DND-41 (cell line): Measurements from ENCODE around the gene DNAAF5.

Experiments
- ATAC-seq: fragments of 200-7000 bp; cut with Tn5 transposase; 3 replicates; pipeline ENCODE4 v1.9.1; 2021; ENCODE audit warnings: low read depth; ENCODE audit not compliant: insufficient read depth
- DNase-seq: peaks from one replicate; pipeline ENCODE4 v3.0.0-alpha.2; 2020
- H2AFZ ChIP-seq: 2 replicates; pipeline ENCODE4 v1.6.0; 2012; ENCODE audit warnings: low read depth, low read length
- H3K27ac ChIP-seq: 2 replicates; pipeline ENCODE4 v1.5.1; 2012; ENCODE audit warnings: low read length, inconsistent platforms
- H3K27me3 ChIP-seq: fragments of 200-600 bp; sonication (generic); 2 replicates; pipeline ENCODE4 v1.6.0; 2012; ENCODE audit warnings: low read length, mild to moderate bottlenecking, inconsistent platforms; ENCODE audit not compliant: insufficient read depth, poor library complexity
- H3K36me3 ChIP-seq: 2 replicates; pipeline ENCODE4 v1.5.1; 2012; ENCODE audit warnings: low read length, inconsistent platforms; ENCODE audit not compliant: insufficient read depth
- H3K4me1 ChIP-seq: 2 replicates; pipeline ENCODE4 v1.5.1; 2012; ENCODE audit warnings: mild to moderate bottlenecking, low read length; ENCODE audit not compliant: insufficient read depth
- H3K4me2 ChIP-seq: 2 replicates; pipeline ENCODE4 v1.6.0; 2012; ENCODE audit warnings: mild to moderate bottlenecking, moderate library complexity, low read length, inconsistent platforms; ENCODE audit not compliant: insufficient read depth
- H3K4me3 ChIP-seq, 2 experiments: fragments of 200-600 bp in 1 of 2; shearing (Covaris generic) in 1 of 2; 2 replicates each; pipeline ENCODE4 v1.5.1; 2012 to 2016; ENCODE audit warnings: inconsistent platforms in 2 of 2, low read length in 2 of 2, mild to moderate bottlenecking in 2 of 2, low read depth in 1 of 2, moderate library complexity in 1 of 2
- H3K79me2 ChIP-seq: 2 replicates; pipeline ENCODE4 v1.6.0; 2012; ENCODE audit warnings: low read length, inconsistent platforms; ENCODE audit not compliant: insufficient read depth
- H3K9ac ChIP-seq: 2 replicates; pipeline ENCODE4 v1.6.0; 2012; ENCODE audit warnings: low read depth, mild to moderate bottlenecking, inconsistent platforms, low read length, moderate library complexity
- H3K9me3 ChIP-seq: 2 replicates; pipeline ENCODE4 v1.5.1; 2012; ENCODE audit warnings: low read length, moderate library complexity, mild to moderate bottlenecking, inconsistent platforms; ENCODE audit not compliant: insufficient read depth, severe bottlenecking
- H4K20me1 ChIP-seq: 2 replicates; pipeline ENCODE4 v1.6.0; 2012; ENCODE audit warnings: low read length; ENCODE audit not compliant: insufficient read depth
- EZH2 ChIP-seq: IDR thresholded peaks from 3 replicates; pipeline ENCODE4 v1.6.1; 2012; ENCODE audit warnings: borderline replicate concordance, low read depth, mild to moderate bottlenecking, moderate library complexity, low read length, inconsistent platforms; ENCODE audit not compliant: severe bottlenecking
- TF ChIP-seq, protein P1 (sequence below): IDR thresholded peaks from 2 replicates; pipeline ENCODE4 v1.5.1; 2012; ENCODE audit warnings: borderline replicate concordance, low read length, moderate library complexity, mild to moderate bottlenecking; ENCODE audit not compliant: poor library complexity, severe bottlenecking; ENCODE audit errors: extremely low read depth

Gene DNAAF5

DNA sequence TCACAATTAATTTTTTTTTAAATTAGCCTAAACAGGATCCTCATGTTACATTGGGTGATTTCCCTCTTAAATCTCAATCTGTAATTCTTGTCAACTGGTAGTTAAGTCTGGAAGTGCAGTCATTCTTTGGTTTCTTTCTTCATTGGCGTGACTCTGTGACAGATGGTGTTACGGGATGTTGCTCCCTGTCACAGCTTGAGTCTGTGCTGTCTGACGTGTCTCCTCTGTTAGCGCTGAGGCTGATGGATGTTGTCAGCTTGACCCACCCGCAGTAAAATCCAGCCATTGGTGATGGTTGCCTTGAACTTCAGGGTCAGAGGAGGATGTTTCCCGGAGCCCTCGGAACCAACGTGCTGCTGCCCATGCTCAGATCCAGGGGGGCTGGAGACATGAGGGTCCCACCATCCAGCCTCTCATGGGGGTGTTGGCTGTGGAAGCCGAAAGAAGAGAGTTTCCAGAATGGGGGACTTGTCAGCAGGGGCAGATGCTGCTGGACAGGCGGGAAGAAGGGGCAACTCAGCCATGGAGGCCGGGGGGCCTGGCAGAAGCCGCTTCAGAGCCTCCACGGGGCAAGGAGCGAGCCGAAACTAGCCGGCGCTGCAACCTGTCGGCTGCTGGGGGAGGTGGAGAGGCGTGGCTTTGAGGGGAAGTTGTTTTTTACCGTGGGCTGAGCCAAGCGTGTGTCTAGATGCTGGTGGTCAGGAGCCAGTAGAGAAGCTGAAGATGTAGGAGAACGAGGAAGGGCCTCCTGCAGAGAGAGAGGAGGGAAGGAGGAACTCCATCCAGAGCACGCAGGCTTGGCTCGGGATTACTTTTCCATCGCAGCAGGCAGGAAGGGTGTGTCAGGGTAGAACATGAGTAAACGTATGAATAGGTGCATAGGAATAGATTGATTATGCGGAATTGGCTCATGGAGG, 109.2 kb downstream of the DNAAF5 start:
- Histone ChIP-seq H4K20me1 (peaks cover 67% of the 10 kb centered on the region), H3K9me3 (no peaks in the 10 kb centered on the region), H3K36me3 (peaks cover 60% of the 10 kb centered on the region), H3K27ac (no peak overlapping the region), H3K79me2 (peaks cover 72% of the 10 kb centered on the region), H3K9ac (no peak overlapping the region), H3K4me3 (no peak overlapping the region), H3K27me3 (no peaks in the 10 kb centered on the region), H3K4me2 (no peak overlapping the region), H2AFZ (no peak overlapping the region), H3K4me1 (no peaks in the 10 kb centered on the region)
- TF ChIP-seq, protein P1, sequence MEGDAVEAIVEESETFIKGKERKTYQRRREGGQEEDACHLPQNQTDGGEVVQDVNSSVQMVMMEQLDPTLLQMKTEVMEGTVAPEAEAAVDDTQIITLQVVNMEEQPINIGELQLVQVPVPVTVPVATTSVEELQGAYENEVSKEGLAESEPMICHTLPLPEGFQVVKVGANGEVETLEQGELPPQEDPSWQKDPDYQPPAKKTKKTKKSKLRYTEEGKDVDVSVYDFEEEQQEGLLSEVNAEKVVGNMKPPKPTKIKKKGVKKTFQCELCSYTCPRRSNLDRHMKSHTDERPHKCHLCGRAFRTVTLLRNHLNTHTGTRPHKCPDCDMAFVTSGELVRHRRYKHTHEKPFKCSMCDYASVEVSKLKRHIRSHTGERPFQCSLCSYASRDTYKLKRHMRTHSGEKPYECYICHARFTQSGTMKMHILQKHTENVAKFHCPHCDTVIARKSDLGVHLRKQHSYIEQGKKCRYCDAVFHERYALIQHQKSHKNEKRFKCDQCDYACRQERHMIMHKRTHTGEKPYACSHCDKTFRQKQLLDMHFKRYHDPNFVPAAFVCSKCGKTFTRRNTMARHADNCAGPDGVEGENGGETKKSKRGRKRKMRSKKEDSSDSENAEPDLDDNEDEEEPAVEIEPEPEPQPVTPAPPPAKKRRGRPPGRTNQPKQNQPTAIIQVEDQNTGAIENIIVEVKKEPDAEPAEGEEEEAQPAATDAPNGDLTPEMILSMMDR, result no peak
- TF ChIP-seq EZH2, result no peak
- ATAC-seq (no peak), DNase-seq (no peak)
